ENCODE measurements around the gene RIN3.
A peak's percentile ranks its signal among the peaks of the same experiment; 100 is the strongest.

Gene RIN3

DNA sequence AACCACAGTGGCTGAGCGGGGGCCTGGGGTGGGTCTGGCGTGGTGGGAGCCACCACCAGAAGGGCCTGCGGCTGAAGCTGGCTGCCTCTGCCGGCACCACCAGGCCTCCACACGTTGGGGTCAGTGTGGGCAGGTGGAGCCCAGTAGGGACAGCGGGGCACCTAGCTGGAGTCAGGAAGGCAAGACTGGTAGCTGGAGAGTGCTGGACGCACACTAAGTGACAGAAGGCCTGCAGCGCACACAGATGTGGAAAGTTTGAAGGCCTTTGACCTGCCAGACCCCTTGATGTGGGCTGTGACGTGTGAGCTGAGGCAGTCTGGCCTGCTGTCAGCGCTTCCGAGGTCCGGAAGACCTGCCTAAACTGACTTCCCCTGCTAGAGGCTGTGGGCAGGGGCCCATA, 26.3 kb downstream of the RIN3 start:
- DNase-seq (ENCODE audit: low read depth) = no peak
- no peak overlapping the region for H3K4me3 ChIP-seq (ENCODE audit: low read depth, low read length)
- in situ Hi-C loops (cut with HindIII; ENCODE audit: low sequenced_read_pairs) = no loop called here
- TF ChIP-seq, protein P1, sequence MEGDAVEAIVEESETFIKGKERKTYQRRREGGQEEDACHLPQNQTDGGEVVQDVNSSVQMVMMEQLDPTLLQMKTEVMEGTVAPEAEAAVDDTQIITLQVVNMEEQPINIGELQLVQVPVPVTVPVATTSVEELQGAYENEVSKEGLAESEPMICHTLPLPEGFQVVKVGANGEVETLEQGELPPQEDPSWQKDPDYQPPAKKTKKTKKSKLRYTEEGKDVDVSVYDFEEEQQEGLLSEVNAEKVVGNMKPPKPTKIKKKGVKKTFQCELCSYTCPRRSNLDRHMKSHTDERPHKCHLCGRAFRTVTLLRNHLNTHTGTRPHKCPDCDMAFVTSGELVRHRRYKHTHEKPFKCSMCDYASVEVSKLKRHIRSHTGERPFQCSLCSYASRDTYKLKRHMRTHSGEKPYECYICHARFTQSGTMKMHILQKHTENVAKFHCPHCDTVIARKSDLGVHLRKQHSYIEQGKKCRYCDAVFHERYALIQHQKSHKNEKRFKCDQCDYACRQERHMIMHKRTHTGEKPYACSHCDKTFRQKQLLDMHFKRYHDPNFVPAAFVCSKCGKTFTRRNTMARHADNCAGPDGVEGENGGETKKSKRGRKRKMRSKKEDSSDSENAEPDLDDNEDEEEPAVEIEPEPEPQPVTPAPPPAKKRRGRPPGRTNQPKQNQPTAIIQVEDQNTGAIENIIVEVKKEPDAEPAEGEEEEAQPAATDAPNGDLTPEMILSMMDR (IDR thresholded peaks at IDR 0.05; ENCODE audit: low read depth, low read length, missing control alignments) = no peak

DNA sequence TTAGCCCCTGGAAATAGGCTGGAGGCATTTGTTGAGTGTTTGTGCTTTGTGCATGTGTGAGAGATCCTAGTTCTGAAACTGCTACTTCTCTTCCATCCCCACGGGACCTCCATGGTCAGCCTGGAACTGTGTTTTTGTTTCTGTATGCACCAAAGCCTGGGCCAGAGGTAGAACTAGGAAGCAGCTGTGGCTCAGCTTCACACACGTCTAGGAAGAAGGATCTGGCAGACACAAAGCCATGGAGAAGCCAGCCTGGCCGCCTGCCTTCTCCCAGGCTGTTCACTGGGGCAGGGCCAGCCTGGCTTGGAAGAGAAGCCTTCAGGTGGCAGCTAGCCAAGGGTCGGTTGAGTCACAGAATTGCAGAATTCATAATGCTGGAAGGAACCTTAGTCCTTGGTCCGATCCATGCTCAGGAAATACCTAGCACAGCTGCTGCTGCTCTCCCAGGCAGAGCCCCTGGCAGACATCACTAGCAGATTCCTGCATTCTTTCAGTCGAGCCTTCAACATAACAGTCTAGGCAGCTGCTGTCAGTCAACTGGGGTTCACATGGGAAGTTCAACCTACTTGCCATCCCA, 27.0 kb downstream of the RIN3 start:
- no peak overlapping the region for H3K4me3 ChIP-seq (ENCODE audit: low read depth, low read length)
- in situ Hi-C loops (cut with HindIII; ENCODE audit: low sequenced_read_pairs) = no loop called here
- DNase-seq (ENCODE audit: low read depth) = peak; percentile 99
- TF ChIP-seq, protein P1 (IDR thresholded peaks at IDR 0.05; ENCODE audit: low read depth, low read length, missing control alignments) = no peak

DNA sequence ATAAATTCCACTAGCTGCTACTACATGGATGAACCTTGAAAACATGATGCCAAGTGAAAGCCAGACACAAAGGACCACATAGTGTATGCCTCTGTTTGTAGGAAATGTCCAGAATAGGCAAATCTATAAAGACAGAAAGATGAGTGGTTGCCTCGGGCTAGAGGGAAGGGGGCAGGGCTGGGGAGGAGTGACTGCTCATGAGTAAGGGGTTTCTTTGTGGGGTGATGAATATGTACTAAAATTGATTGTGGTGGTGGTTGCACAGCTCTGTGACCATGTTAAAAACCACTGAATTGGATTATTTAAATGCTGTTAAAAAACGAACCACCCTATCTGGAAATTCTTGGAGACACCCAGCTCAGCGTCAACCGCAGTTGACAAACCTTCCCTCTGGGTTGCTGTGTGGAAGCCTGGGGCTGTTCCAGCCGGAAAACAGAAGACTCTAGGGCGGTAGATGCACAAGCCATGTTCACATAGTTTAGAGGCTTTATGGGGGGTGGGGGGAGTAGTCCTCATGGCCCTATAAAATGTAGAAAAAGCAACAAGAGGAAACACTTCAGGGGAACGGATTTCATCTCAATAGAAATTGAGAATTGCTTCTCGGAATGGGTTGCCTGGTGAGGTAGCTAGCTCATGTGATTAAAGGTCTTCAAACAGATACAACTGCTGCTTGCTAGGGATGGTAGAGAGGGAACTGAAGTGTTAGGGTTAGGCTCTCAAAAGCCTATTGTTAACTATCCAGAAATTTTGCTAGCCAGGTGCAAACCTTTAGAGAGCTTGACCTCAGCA, 29.4 kb downstream of the RIN3 start:
- TF ChIP-seq, protein P1 (IDR thresholded peaks at IDR 0.05; ENCODE audit: low read depth, low read length, missing control alignments) = no peak
- DNase-seq (ENCODE audit: low read depth) = no peak
- H3K4me3 ChIP-seq (ENCODE audit: low read depth, low read length) = no peak overlapping the region
- in situ Hi-C loops (cut with HindIII; ENCODE audit: low sequenced_read_pairs) = no loop called here

DNA sequence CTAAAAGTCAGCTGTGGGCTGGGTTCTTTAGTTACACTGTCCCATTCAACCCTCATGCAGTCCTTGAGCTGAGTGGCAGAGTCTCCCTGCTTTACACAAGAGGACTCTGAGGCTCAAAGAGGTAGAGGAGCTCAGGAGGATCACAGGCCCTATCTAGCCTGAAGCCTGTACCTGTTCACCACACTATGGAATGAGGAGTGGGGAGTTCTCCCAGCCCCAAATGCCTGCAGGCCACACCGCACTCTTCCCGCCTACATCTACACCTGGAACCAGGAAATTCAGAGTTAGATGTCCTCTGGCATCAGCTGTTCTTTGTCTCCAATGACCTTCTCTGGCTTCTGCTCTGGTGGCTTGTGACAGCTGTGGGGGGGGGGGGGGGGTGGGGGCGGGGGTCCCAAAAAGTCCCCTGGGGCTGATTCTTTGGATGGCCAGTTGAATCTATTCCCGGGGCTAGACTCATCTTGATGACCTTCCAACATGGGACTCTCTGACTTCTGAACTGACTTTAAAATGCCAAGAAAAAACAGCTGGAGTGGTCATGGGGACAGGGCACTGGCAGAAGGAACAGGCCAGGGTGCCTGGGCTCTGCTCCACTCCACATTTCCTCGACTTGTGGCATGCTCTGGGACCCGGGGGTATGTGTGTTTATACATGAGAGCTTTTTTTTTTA, 30.6 kb downstream of the RIN3 start:
- H3K4me3 ChIP-seq (ENCODE audit: low read depth, low read length) = no peak overlapping the region
- in situ Hi-C loops (cut with HindIII; ENCODE audit: low sequenced_read_pairs) = no loop called here
- DNase-seq (ENCODE audit: low read depth) = no peak
- TF ChIP-seq, protein P1 (IDR thresholded peaks at IDR 0.05; ENCODE audit: low read depth, low read length, missing control alignments) = no peak

DNA sequence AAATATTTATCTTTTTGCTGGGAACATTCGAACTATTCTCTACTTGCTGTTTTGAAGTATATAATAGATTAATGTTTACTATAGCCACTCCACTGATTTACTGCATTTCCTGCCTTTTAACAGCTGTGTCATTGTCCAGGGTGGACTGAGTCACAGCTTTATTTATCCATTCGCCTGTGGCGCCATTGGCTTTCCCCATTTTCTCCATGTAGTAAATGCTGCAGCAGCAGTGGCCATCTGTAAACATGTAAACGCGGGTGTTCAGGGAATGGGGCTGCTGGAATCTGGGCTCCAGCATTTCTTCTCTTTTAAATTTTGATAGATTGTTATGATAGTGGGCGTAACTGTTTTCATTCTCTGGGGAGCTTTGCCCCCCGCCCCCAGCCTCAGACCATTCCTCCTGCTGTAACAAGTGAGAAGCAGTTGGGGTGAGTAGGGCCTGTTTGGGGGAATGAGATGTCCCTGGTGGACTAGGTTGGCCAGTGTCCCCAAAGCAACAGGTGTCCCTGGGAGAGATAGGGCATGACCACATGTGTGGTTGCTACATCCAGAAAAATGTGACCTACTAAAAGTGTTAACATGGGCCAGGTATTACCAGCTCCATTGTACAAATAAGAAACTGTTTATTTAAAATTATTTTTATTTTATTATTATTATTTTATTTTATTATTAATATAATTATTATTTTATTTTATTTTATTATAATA, 32.9 kb downstream of the RIN3 start:
- DNase-seq (ENCODE audit: low read depth) = no peak
- in situ Hi-C loops (cut with HindIII; ENCODE audit: low sequenced_read_pairs) = no loop called here
- TF ChIP-seq, protein P1 (IDR thresholded peaks at IDR 0.05; ENCODE audit: low read depth, low read length, missing control alignments) = no peak
- H3K4me3 ChIP-seq (ENCODE audit: low read depth, low read length) = no peak overlapping the region

DNA sequence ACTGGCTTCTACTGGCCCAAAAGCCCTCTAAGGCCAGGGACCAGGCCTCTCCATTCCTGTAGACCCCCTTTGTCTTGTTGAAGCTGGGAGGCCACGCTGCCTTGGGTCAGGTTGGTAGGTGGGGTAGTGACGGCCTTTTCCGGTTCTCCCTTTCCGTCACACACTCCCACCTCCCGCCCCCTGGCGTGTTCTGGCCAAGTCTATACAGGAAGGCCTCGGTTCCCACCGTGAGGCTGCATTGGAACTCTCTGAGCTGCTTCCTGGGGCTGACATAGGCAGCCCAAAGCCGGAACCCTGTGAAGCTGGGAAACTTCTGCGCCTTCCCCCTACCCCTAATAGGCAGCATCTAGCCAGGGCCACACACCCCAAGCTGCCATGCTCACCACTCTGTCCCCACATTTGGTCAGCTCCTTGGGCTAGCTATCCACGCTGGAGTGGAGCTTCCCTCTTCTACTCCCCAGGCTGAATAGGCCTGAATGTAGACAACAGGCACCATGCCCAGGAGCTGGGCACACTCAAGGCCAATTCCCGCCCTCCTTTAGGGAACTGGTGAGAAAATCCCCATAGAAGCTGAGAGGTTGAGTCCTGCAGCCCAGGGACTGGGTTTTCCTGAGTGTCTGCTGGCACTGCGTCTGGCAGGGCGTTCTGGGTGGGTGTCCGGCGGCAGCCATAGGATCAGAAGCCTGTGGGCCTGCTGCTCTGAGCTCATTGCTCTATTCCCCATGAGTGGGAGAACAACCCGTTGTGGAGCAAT, 35.7 kb downstream of the RIN3 start:
- in situ Hi-C loops (cut with HindIII; ENCODE audit: low sequenced_read_pairs) = no loop called here
- DNase-seq (ENCODE audit: low read depth) = no peak

More for the DNA sequence above, 35.7 kb downstream of the RIN3 start:
- TF ChIP-seq, protein P1 (IDR thresholded peaks at IDR 0.05; ENCODE audit: low read depth, low read length, missing control alignments) = no peak
- H3K4me3 ChIP-seq (ENCODE audit: low read depth, low read length) = no peak overlapping the region

Measured in astrocyte of the cerebellum (primary cell).